HL-60 (cell line): Measurements from ENCODE around the gene PDCD6IP.

Source experiments
- DNase-seq, 2 experiments: peaks; one replicate each; pipeline ENCODE4 v3.0.0-alpha.2; 2010 to 2020; ENCODE audit warnings: low read depth in 1 of 2, low spot score in 1 of 2
- H3K27ac ChIP-seq: fragments of 250-450 bp; sonication (Bioruptor Pico); replicated peaks from 2 replicates; pipeline ENCODE4 v1.5.1; 2020; ENCODE audit warnings: mild to moderate bottlenecking, moderate library complexity
- H3K27me3 ChIP-seq: fragments of 250-450 bp; sonication (Bioruptor Pico); 2 replicates; pipeline ENCODE4 v1.5.1; 2021; ENCODE audit warnings: mild to moderate bottlenecking, moderate library complexity; ENCODE audit not compliant: insufficient read depth, poor library complexity, severe bottlenecking
- H3K4me3 ChIP-seq: replicated peaks from 2 replicates; pipeline ENCODE4 v1.5.1; 2011; ENCODE audit warnings: mild to moderate bottlenecking, control low read depth, low read length; ENCODE audit not compliant: insufficient read depth
- CTCF ChIP-seq: IDR thresholded peaks from one replicate; pipeline ENCODE4 v1.5.1; 2011; ENCODE audit warnings: low read length, control low read depth, inconsistent platforms; ENCODE audit not compliant: insufficient read depth
- GABPA ChIP-seq: IDR thresholded peaks from 2 replicates; pipeline ENCODE4 v1.6.1; 2012; ENCODE audit warnings: low read depth
- POLR2AphosphoS5 ChIP-seq: IDR thresholded peaks from 2 replicates; pipeline ENCODE4 v1.6.1; 2012; ENCODE audit warnings: low read depth
- REST ChIP-seq: IDR thresholded peaks from 2 replicates; pipeline ENCODE4 v1.6.1; 2012; ENCODE audit warnings: low read depth; ENCODE audit not compliant: insufficient replicate concordance
- SPI1 ChIP-seq: IDR thresholded peaks from 2 replicates; pipeline ENCODE4 v1.6.1; 2012; ENCODE audit warnings: low read depth, mild to moderate bottlenecking, borderline replicate concordance

The PDCD6IP gene

GRCh38 chr3:33918126-33918756 lies 119.8 kb downstream of the PDCD6IP start:
- TF ChIP-seq POLR2AphosphoS5 (no peak), SPI1 (no peak), GABPA (no peak), CTCF (no peak), REST (no peak)
- H3K27me3 ChIP-seq = no peaks in the 10 kb centered on the region
- H3K27ac ChIP-seq = no peak overlapping the region
- H3K4me3 ChIP-seq = no peak overlapping the region
- no peak for DNase-seq
